Muscle of leg (tissue), 11 donors: ENCODE results near the gene MPV17L2. TPM values are rescaled to one million over a fixed set of nuclear protein-coding genes. Genes with fewer than 3 reads are reported as not detected.

ENCODE experiments used
- DNase-seq: peaks from one replicate; pipeline ENCODE4 v3.0.0; 2013
- H3K27ac ChIP-seq: one replicate; pipeline ENCODE4 v1.5.1; 2013; ENCODE audit warnings: mild to moderate bottlenecking, low read length, control low read depth
- H3K27me3 ChIP-seq: one replicate; pipeline ENCODE4 v1.6.1; 2013; ENCODE audit warnings: low read length; ENCODE audit not compliant: control insufficient read depth, insufficient read depth
- H3K36me3 ChIP-seq: one replicate; pipeline ENCODE4 v1.6.1; 2013; ENCODE audit warnings: low read length; ENCODE audit not compliant: control insufficient read depth, insufficient read depth
- H3K4me1 ChIP-seq: one replicate; pipeline ENCODE4 v1.6.1; 2013; ENCODE audit warnings: low read length; ENCODE audit not compliant: control insufficient read depth, insufficient read depth
- H3K4me3 ChIP-seq: one replicate; pipeline ENCODE4 v1.5.1; 2013; ENCODE audit warnings: low read length, control low read depth
- H3K9me3 ChIP-seq: replicated peaks from 2 replicates; pipeline ENCODE4 v1.6.1; 2013; ENCODE audit warnings: low read depth, low read length; ENCODE audit not compliant: control insufficient read depth
- WGBS: methylation state at CpG from one replicate; pipeline ENCODE4 v1.1.5; 2013; ENCODE audit warnings: missing lambda C conversion rate; ENCODE audit not compliant: insufficient coverage; 5-methylcytosine and 5-hydroxymethylcytosine counted together
- polyA plus RNA-seq, 8 donors: library from polyadenylated mRNA; unstranded; fragments of 120-200 nt; gene quantifications; one replicate each; pipeline versions ENCODE4 v1.2.1 to v1.2.3, GENCODE V29; 2013; ENCODE audit warnings: inconsistent platforms in 1 of 8, low replicate concordance in 1 of 8; ENCODE audit not compliant: insufficient read length in 8 of 8, insufficient read depth in 1 of 8
- total RNA-seq: library from RNA; stranded (reverse); fragments of 120-200 nt; gene quantifications from one replicate; pipeline ENCODE4 v1.2.4, GENCODE V29; 2013

MPV17L2 gene
- total and polyA plus RNA-seq, 9 donors, result 3.7 to 7.9 (median 6.3) TPM

DNA sequence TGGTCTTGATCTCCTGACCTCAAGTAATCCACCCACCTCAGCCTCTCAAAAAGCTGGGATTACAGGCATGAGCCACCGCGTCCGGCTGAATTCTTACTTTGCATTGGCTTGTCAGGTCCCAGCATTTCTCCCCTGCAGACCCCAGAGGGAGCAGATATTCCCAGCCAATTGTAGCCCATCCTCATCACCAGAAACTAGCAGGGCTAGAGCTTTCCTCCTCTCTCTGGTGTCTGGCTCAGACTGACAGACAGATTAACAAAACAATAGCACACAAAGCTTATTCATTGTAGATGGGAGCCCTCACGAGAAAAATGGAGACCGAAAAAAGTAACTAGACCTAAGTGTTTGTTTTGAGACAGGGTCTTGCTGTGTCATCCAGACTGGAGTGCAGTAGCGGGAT lies 7.5 kb upstream of the MPV17L2 start:
- no peaks in the 10 kb centered on the region for H3K36me3 ChIP-seq
- H3K4me1 ChIP-seq, result no peaks in the 10 kb centered on the region
- DNase-seq, result no peak
- no peak overlapping the region for H3K27ac ChIP-seq
- H3K27me3 ChIP-seq, result peaks cover 6% of the 10 kb centered on the region
- H3K4me3 ChIP-seq, result no peak overlapping the region
- no peaks in the 10 kb centered on the region for H3K9me3 ChIP-seq
- WGBS, result 43% methylated on average over 5 of the region's 6 CpGs

DNA sequence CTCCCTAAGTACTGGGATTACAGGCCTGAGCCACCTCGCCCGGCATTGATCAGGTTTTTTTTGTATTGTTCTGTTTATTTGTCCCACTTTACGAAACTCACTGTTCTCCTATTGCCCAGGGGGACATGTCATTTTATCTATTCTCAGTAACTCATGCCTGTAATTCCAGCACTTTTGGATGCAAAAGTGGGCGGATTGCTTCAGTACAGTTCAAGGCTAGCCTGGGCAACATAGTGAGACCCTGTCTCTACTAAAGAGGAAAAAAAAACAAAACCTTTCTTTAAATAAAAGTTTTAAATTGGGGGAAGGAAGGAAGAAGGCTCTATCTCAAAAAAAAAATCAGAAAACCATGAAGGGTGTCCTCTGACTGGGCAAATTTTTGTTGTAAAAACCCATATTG lies 2.7 kb upstream of the MPV17L2 start:
- DNase-seq, result no peak
- no CpG with 5 or more reads among the region's 4 CpGs for WGBS
- no peak overlapping the region for H3K27ac ChIP-seq

GRCh38 chr19:18191640-18192062 lies 1.4 kb upstream of the MPV17L2 start:
- Histone ChIP-seq H3K4me3 (peak overlapping the region; percentile 54), H3K36me3 (peaks cover 6% of the 10 kb centered on the region), H3K27ac (peak overlapping the region; percentile 92), H3K27me3 (no peaks in the 10 kb centered on the region), H3K4me1 (peaks cover 20% of the 10 kb centered on the region), H3K9me3 (no peaks in the 10 kb centered on the region)
- WGBS, result no CpG with 5 or more reads among the region's 5 CpGs
- DNase-seq, result no peak

More for the DNA sequence above, 2.7 kb upstream of the MPV17L2 start:
- peaks cover 20% of the 10 kb centered on the region for H3K4me1 ChIP-seq
- H3K4me3 ChIP-seq, result no peak overlapping the region
- H3K36me3 ChIP-seq, result no peaks in the 10 kb centered on the region
- H3K27me3 ChIP-seq, result no peaks in the 10 kb centered on the region
- no peaks in the 10 kb centered on the region for H3K9me3 ChIP-seq

GRCh38 chr19:18193388-18194180 lies 566 bp downstream of the MPV17L2 start:
- Histone ChIP-seq H3K36me3 (peaks cover 18% of the 10 kb centered on the region), H3K9me3 (no peaks in the 10 kb centered on the region), H3K4me3 (peak overlapping the region; percentile 87), H3K27me3 (no peaks in the 10 kb centered on the region), H3K27ac (peak overlapping the region; percentile 84), H3K4me1 (peaks cover 20% of the 10 kb centered on the region)
- peak; percentile 37 for DNase-seq
- WGBS, result 5% methylated on average over 32 of the region's 46 CpGs

DNA sequence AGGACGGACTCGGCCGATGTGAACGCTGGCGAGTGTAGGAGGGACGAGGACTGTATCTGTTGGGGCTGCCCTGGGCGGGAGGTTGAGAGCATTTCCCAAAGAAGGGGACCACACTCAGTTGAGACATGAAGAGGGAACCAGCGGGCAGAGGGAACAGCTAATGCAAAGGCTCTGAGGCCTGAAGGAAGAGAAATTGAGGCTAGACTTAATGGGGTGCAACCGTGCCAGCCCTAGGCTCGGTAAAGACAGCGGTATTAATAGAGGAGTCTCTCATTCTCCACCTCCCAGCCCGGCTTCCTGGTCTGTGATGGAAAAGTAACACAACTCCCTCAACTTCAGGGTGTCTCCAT lies 1.1 kb downstream of the MPV17L2 start:
- H3K36me3 ChIP-seq, result peaks cover 23% of the 10 kb centered on the region
- DNase-seq, result no peak
- 56% methylated on average over 7 of the region's 12 CpGs for WGBS
- H3K4me3 ChIP-seq, result peak overlapping the region; percentile 87
- H3K27ac ChIP-seq, result peak overlapping the region; percentile 7
- no peaks in the 10 kb centered on the region for H3K27me3 ChIP-seq
- H3K9me3 ChIP-seq, result no peaks in the 10 kb centered on the region
- peaks cover 20% of the 10 kb centered on the region for H3K4me1 ChIP-seq

DNA sequence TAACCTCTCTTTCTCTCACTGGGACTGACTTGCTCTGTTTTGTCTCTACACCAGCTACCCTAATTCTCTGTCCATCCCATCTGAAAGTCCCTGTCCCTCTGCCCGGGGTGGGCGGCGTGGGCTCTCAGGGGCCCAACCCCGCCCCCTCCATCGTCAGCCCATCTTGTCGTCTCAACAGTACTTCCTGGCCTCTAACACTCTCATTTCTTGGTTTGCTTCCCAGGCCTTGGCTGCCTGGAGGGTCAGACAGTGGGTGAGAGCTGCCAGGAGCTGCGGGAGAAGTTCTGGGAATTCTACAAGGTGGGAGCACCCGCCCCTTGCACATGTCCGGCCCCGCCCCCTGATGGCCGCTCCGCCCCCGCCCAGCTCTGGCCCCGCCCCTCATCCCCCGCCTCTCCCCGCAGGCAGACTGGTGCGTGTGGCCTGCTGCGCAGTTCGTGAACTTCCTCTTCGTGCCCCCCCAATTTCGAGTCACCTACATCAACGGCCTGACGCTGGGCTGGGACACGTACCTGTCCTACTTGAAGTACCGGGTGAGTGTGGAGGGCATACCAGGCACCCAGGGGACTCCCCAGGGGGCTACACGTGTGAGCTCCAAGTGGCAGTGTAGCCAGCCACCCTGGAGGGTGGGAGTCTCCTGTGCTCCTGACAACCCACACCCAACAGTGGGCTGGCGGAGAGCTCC lies 1.7 kb downstream of the MPV17L2 start:
- Histone ChIP-seq H3K27me3 (no peaks in the 10 kb centered on the region), H3K36me3 (peaks cover 24% of the 10 kb centered on the region), H3K4me1 (peaks cover 20% of the 10 kb centered on the region), H3K9me3 (no peaks in the 10 kb centered on the region), H3K27ac (no peak overlapping the region), H3K4me3 (no peak overlapping the region)
- WGBS, result 31% methylated on average over 18 of the region's 27 CpGs
- peak; percentile 51 for DNase-seq

- no peak overlapping the region for H3K4me3 ChIP-seq
- H3K36me3 ChIP-seq, result peaks cover 29% of the 10 kb centered on the region
- H3K4me1 ChIP-seq, result peaks cover 20% of the 10 kb centered on the region
- no peak overlapping the region for H3K27ac ChIP-seq
- no peaks in the 10 kb centered on the region for H3K9me3 ChIP-seq
- no CpG with 5 or more reads among the region's 7 CpGs for WGBS
- no peak for DNase-seq
- no peaks in the 10 kb centered on the region for H3K27me3 ChIP-seq
Observed at GRCh38 chr19:18196511-18196845, 3.5 kb downstream of the MPV17L2 start.

- H3K27ac ChIP-seq, result no peak overlapping the region
- no peak overlapping the region for H3K4me3 ChIP-seq
- H3K36me3 ChIP-seq, result peaks cover 29% of the 10 kb centered on the region
- H3K27me3 ChIP-seq, result no peaks in the 10 kb centered on the region
- 92% methylated on average over 18 of the region's 18 CpGs for WGBS
- H3K9me3 ChIP-seq, result no peaks in the 10 kb centered on the region
- H3K4me1 ChIP-seq, result peaks cover 15% of the 10 kb centered on the region
- DNase-seq, result no peak
Observed at GRCh38 chr19:18197306-18197705, 4.3 kb downstream of the MPV17L2 start.

GRCh38 chr19:18197941-18198340 lies 4.9 kb downstream of the MPV17L2 start:
- 75% methylated on average over 5 of the region's 6 CpGs for WGBS
- H3K36me3 ChIP-seq, result peaks cover 29% of the 10 kb centered on the region

DNA sequence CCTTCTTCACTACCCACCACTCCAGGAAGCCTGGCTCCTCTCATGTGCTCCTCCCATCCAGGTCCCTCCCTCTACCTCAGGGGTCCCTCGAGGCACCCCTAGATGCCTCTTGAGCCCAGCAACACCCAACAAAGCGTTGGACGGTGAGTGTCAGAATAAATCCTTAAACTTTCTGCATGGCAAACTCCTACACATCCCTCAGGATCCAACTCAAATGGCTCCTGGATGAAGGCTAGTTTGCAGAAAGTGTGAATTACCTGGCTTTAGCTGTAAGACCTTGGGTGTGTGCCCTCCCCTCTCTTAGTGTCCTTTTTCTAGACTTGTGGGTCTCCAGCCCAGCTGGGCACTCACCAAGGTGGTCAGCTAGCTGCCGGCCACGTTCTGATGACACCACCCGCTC lies 5.4 kb downstream of the MPV17L2 start:
- Histone ChIP-seq H3K4me3 (no peak overlapping the region), H3K4me1 (peaks cover 20% of the 10 kb centered on the region), H3K27me3 (peaks cover 3% of the 10 kb centered on the region), H3K9me3 (no peaks in the 10 kb centered on the region), H3K36me3 (peaks cover 29% of the 10 kb centered on the region), H3K27ac (no peak overlapping the region)
- no peak for DNase-seq
- 100% methylated on average over 1 of the region's 6 CpGs for WGBS

More at GRCh38 chr19:18197941-18198340, 4.9 kb downstream of the MPV17L2 start:
- Histone ChIP-seq H3K9me3 (no peaks in the 10 kb centered on the region), H3K4me3 (no peak overlapping the region), H3K4me1 (peaks cover 16% of the 10 kb centered on the region), H3K27ac (no peak overlapping the region), H3K27me3 (peaks cover 1% of the 10 kb centered on the region)
- no peak for DNase-seq
